HS-27A (cell line): Measurements from ENCODE around the gene MYO19.

Experiments
- DNase-seq: peaks from one replicate; pipeline ENCODE4 v3.0.0-alpha.2; 2012; ENCODE audit warnings: low read depth, missing footprints

Gene MYO19

GRCh38 chr17:36534840-36535668, at the start of gene MYO19, which contains the start of gene PIGW:
Gene MYO19 (minus strand): TSS chr17:36534868. CDS start chr17:36532538, 2,330 bp downstream.
Gene PIGW (plus strand): TSS chr17:36534987. CDS start chr17:36537102, 2,115 bp downstream.
- DNase-seq = no peak

DNA sequence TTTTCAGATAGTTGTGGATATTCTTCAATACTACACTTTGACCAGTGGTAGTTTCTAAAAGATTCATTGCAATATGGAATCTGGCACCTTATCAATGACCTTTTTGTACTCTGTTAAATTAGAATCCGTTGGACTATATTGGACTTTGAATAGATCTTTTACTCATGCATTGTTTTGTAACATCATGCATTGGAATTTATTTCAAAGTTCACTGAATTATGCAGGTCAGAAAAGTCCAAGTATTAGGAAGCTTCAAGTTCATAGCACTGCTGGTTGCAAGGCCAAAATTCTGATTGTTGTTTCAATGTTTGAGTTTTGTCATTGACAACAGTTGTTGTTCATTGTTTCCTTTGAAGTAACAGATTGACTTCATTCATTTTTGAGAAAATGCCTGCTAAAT, 49.1 kb upstream of the MYO19 start:
- no peak for DNase-seq

GRCh38 chr17:36578671-36579070, 44.0 kb upstream of the MYO19 start:
- DNase-seq = no peak

- DNase-seq = no peak
Measured at GRCh38 chr17:36576793-36577192, 42.1 kb upstream of the MYO19 start.

DNA sequence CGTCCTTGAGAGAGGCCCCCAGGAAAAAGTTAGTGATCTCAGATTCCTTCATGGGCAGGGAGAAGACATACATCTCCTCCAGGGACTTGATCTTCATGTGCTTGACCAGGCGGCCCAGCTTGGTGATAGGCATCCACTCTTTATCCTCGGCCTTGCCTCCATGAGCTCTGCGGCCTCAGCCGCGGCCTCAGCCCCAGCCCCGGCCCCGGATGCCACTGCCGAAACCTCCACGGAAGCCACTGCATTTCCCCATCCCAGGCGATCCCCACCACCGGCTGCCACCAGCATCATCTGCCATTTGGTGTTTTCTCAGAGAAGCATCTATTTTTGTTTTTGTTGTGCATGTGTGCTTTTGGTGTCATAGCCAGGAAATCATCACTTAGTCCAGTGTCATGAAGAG, 40.4 kb upstream of the MYO19 start:
- no peak for DNase-seq

DNA sequence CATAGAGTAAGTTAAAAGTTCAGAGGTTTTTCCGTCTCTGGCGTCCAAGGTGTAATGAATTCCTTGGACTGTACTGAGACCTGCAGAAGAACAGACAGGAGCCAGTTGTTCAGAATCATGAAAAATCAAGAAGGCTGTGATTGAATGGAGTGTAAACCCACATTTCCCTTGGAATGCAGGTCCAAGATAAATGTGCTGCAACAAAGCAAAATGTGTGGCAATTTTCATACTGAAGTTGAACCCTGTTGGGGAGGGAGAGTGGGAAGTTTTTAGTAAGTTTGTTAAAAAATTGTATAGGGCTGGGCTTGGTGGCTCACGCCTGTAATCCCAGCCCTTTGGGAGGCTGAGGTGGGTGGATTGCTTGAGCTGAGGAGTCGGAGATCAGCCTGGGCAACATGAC, 31.4 kb upstream of the MYO19 start:
- no peak for DNase-seq

DNA sequence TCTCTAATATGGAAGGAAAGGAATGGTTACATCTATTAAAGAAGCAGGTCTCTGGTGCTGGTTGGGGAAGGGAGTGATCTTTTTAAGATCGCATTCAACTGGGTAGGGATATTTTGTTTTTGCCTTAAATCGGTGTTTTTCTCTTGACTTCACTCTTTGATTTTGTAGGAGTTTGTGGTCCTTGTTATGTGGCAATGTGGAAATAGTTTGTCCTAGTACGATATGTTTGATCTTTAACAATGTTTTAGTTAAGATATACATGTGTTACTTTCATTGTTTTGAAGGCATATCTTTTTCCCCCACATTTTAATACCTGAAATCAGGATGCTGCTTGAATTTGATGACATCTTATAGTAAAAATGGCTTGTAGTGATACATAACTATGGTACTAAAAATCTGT, 18.8 kb upstream of the MYO19 start:
- no peak for DNase-seq

DNA sequence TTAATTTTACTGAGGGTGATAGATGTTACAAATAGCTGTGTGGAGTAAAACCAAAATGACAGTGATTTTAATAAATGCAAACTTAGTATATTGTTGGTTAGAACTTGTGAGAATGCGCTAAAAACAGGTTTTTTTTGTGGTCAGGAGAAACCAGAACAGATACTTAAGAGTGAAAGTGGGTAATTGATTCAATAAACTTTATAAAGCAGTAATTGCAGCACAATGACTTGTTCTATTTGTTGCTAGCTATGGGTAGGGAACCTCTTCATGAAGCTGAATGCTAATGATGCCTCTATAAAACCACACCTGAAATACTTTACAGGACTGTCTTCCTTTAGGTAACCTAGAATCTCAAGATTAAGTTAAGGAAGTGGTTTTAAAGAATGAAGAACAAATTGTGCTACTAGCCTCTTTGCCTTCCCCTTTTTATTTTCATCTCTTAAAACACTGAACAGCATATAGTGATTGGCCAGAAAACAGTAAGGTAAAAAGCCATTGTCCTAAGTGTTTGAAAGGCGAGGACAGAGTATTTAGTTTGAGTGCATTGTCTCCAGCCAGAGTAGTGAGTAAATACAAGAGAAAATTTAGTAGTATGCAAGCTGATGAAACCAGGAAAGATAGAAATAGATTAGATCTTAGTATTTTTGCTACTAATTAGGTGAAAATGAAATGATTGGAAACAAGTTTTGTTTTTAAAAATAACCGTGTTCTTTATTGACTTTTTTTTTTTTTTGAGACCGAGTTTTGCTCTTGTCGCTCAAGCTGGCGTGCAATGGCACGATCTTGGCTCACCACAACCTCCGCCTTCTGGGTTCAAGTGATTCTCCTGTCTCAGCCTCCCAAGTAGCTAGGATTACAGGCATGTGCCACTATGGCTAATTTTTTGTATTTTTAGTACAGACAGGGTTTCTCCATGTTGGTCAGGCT, 16.1 kb upstream of the MYO19 start:
- DNase-seq = no peak

DNA sequence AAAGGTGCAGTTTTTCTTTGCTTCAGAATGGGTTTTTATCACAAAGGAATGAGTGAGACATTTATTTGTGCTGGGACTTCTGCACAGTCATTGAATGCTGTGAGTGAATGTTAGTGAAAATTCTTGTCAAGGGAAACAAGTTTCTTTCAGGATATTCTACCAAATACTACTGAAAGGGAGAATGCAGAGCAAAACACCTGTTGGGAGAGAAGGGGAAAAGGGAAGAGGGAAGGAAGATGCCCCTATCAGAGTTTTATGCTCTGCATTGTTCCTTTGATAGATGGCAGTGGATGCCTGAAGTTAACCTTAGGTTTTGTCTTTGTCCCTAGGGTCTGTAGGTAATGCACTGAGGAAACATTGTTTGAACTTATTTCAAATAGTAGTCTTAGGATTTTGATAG, 13.1 kb upstream of the MYO19 start:
- no peak for DNase-seq

- no peak for DNase-seq
Measured at GRCh38 chr17:36546418-36547093, 11.9 kb upstream of the MYO19 start.

- no peak for DNase-seq
Measured at GRCh38 chr17:36545465-36546417, 11.1 kb upstream of the MYO19 start.

- DNase-seq = no peak
Measured at GRCh38 chr17:36545077-36545464, 10.4 kb upstream of the MYO19 start.

DNA sequence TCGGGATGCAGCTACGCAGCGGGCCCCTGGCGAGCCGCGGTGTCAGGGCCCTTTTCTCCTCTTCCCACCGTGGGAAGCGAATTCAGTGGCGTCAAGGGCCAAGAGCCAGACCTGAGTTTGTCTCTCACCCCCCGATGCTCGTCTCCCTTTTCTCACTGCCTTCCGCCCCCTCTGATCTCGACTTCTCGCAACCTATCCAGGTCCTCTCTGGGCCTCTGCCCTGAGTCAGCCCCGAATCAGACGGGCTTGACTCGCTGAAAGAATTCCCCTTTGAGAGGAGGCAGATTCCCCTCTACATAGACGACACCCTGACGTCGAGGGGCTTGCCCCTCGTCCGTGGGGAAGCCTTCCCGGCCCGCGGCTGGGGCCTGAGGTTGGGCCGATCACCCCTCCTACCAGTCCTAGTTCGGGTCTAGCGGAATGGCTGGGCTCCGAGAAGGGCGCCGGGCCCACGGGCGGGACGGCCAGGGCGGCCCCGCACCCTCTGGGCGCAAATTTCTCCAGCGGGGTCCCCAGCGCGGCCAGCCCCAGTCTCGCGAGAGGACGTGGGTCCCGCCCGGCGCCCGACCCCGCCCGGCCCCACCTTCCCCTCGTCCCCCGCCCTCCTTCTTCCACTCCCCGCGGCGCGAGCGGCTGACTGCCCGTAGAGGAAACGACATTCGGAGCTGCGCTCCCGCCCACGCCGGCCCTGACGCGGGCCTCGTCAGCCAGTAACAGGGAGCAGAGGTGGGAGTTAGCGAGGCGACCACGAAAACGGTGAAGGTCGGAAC, 9.8 kb upstream of the MYO19 start, which contains the start of gene GGNBP2:
Gene GGNBP2, plus strand, starts transcription at position 613 of the 770 bp plus-strand sequence. CDS start 806 bp downstream, outside the sequence.
- no peak for DNase-seq

GRCh38 chr17:36544044-36544306, 9.3 kb upstream of the MYO19 start:
- no peak for DNase-seq

- DNase-seq = no peak
Measured at GRCh38 chr17:36542755-36543154, 8.1 kb upstream of the MYO19 start.

DNA sequence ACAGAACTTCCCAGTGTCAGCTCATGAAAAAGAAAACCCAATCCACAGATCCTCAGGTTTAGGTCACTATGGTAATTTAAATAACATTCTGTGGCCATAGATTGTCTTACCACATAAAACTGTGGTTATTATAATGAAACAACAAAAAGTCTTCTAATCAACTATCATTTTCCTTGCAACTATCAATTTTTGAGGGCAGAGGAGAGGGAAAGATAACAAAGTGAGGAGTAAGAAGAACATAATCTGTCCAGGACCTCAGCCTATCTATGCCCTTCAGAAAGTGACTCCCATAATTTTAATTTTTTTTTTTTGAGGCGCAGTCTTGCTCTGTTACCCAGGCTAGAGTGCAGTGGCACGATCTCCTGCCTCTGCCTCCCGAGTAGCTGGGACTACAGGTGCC, 6.0 kb upstream of the MYO19 start:
- DNase-seq = no peak

DNA sequence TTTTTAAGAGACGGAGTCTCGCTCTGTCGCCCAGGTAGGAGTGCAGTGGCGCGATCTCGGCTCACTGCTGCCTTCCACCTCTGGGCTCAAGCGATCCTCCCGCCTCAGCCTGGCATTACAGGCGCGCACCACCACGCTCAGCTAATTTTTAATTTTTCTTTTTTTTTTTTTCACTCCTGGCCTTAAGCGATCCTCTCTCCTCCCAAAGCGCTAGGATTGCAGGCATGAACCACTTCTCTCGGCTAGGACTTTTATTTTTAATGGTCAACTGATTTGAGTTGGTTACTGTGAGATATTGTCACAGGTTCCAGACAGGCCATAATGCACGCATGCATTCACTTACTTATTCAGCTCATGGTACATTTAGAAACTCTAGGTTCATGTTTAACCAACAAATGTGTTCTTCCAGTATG, 1.0 kb upstream of the MYO19 start:
- DNase-seq = no peak

DNA sequence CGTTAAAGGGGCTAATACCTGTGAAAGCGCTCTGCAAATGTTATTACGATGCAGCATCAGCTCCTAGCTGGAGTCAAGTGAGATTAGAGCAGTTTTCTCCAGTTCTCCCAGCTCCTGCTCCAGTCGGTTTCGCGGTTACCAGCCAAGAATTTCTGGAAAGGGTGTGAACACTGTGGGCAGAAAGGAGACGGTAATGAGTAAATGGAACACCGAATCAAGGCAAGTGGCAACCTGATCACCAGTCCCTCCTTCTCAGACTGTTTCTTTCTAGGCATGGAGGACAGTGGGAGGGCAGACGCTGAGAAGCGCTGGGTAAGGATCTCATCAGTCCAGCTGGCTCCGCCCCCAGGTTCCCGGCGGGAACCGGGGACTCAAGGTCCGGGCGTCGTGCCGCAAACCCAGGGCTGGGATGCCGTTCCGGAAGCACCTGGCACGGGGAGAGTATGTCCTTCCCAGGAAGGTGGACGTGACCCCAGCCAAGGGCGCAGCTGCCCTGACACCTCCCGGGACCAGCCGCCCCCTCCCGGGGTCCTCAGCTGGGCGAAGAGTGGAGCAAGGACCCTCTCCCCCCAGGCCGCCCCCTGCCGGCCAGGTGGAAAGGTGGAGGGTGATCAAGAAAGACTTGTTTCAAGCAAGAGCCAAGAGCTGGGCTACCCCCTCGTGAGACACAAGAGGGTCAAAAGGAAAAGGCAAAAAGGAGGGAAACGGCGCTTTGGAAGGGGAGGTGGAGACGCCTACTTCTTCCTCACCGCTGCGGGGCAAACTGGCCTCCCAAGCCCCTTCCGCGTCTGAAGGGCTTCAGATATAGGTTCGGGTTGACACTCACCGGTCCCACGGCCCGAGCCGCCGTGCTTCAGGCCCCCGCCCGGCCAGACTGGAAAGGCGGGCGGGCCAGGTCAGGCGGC, 481 bp downstream of the MYO19 start:
- DNase-seq = no peak

GRCh38 chr17:36532435-36532975, 2.2 kb downstream of the MYO19 start:
- no peak for DNase-seq
